Measurements from ENCODE around the gene TNNT2. TPM values are rescaled to one million over a fixed set of nuclear protein-coding genes. Genes with fewer than 3 reads are reported as not detected.

The TNNT2 gene
- total and polyA plus RNA-seq, 4 donors: 0.17 to 0.28 (median 0.25) TPM; not detected in 1

DNA sequence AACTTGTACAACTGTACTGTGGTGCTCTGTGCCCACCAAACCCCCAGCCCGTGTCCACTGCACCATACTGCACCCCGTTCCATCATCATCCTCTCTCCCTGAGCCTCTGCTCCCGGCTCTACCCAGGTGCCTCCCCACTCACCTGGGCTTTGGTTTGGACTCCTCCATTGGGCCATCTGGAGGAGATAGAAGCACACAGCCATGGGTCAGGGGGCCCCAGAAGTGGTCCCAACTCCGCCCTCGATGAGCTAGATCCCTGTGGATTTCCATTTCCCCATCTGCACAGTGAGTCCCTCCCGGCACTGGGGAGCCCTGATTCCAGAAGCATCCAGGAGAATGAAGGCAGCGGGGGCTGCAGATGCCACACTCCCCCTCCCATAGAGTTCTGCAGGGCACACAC lies 10.8 kb downstream of the TNNT2 start:
- no peak for DNase-seq (ENCODE audit: low spot score)
- no peaks in the 10 kb centered on the region for H3K9me3 ChIP-seq (ENCODE audit: control insufficient read depth in 4 of 4, low read length in 3 of 4)
- no peak for TF ChIP-seq RXRA (IDR thresholded peaks at IDR 0.05)
- TF ChIP-seq EGR1 (IDR thresholded peaks at IDR 0.05; ENCODE audit: low read depth in 2 of 2): no peak
- TF ChIP-seq, protein P1, sequence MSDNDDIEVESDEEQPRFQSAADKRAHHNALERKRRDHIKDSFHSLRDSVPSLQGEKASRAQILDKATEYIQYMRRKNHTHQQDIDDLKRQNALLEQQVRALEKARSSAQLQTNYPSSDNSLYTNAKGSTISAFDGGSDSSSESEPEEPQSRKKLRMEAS (IDR thresholded peaks at IDR 0.05): no peak
- no peak for TF ChIP-seq FOXA2 (IDR thresholded peaks at IDR 0.05)
- no peak for TF ChIP-seq GABPA (IDR thresholded peaks at IDR 0.05 in 1 of 2, conservative IDR thresholded peaks at IDR 0.05 in 1 of 2)
- TF ChIP-seq TAF1 (conservative IDR thresholded peaks at IDR 0.05): no peak
- TF ChIP-seq HNF4G (IDR thresholded peaks at IDR 0.05): no peak
- TF ChIP-seq RAD21 (IDR thresholded peaks at IDR 0.05): no peak
- TF ChIP-seq, protein P2, sequence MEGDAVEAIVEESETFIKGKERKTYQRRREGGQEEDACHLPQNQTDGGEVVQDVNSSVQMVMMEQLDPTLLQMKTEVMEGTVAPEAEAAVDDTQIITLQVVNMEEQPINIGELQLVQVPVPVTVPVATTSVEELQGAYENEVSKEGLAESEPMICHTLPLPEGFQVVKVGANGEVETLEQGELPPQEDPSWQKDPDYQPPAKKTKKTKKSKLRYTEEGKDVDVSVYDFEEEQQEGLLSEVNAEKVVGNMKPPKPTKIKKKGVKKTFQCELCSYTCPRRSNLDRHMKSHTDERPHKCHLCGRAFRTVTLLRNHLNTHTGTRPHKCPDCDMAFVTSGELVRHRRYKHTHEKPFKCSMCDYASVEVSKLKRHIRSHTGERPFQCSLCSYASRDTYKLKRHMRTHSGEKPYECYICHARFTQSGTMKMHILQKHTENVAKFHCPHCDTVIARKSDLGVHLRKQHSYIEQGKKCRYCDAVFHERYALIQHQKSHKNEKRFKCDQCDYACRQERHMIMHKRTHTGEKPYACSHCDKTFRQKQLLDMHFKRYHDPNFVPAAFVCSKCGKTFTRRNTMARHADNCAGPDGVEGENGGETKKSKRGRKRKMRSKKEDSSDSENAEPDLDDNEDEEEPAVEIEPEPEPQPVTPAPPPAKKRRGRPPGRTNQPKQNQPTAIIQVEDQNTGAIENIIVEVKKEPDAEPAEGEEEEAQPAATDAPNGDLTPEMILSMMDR (IDR thresholded peaks at IDR 0.05; ENCODE audit: low read depth, low read length, missing input control): no peak
- no peak for TF ChIP-seq HNF4A (conservative IDR thresholded peaks at IDR 0.05)
- TF ChIP-seq SP1 (IDR thresholded peaks at IDR 0.05): no peak
- no peak for TF ChIP-seq JUND (IDR thresholded peaks at IDR 0.05)
- WGBS: 77% methylated on average over 7 of the region's 7 CpGs
- no peaks in the 10 kb centered on the region for H3K4me1 ChIP-seq (ENCODE audit: control insufficient read depth in 4 of 4, insufficient read depth in 4 of 4, low read length in 3 of 4)
- H3K36me3 ChIP-seq (ENCODE audit: control insufficient read depth in 4 of 4, insufficient read depth in 3 of 4, low read depth in 1 of 4, low read length in 3 of 4): no peaks in the 10 kb centered on the region
- no peak overlapping the region for H3K4me3 ChIP-seq (ENCODE audit: low read depth in 1 of 3, low read length in 3 of 3)
- no peak overlapping the region for H3K27ac ChIP-seq (ENCODE audit: low read depth in 1 of 2, low read length in 2 of 2)
- no peak overlapping the region for H3K9ac ChIP-seq (ENCODE audit: low read depth in 1 of 2, low read length in 2 of 2)
- H3K27me3 ChIP-seq (ENCODE audit: control insufficient read depth in 4 of 4, insufficient read depth in 4 of 4, low read length in 3 of 4): no peaks in the 10 kb centered on the region

DNA sequence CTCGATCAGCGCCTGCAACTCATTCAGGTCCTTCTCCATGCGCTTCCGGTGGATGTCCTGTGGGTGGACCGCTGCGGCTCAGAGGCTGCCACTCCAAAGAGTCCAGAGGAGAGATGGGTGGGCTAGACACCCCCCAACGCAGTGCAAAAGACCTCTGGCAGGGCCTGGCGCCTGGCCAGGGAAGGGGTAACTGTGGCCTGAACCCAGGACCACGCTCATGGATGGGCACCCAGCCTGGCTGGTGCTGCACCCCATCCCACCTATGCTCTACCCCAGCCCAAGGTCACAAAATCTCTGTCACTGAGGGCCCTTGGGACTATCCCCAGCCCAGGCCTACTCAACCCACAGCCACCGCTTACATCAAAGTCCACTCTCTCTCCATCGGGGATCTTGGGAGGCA lies 12.2 kb downstream of the TNNT2 start:
- Histone ChIP-seq H3K9ac (ENCODE audit: low read depth in 1 of 2, low read length in 2 of 2) (no peak overlapping the region), H3K27ac (ENCODE audit: low read depth in 1 of 2, low read length in 2 of 2) (no peak overlapping the region), H3K4me3 (ENCODE audit: low read depth in 1 of 3, low read length in 3 of 3) (no peak overlapping the region), H3K9me3 (ENCODE audit: control insufficient read depth in 4 of 4, low read length in 3 of 4) (no peaks in the 10 kb centered on the region), H3K4me1 (ENCODE audit: control insufficient read depth in 4 of 4, insufficient read depth in 4 of 4, low read length in 3 of 4) (no peaks in the 10 kb centered on the region), H3K36me3 (ENCODE audit: control insufficient read depth in 4 of 4, insufficient read depth in 3 of 4, low read depth in 1 of 4, low read length in 3 of 4) (no peaks in the 10 kb centered on the region), H3K27me3 (ENCODE audit: control insufficient read depth in 4 of 4, insufficient read depth in 4 of 4, low read length in 3 of 4) (no peaks in the 10 kb centered on the region)
- no peak for DNase-seq (ENCODE audit: low spot score)
- 82% methylated on average over 11 of the region's 11 CpGs for WGBS
- TF ChIP-seq, protein P1 (IDR thresholded peaks at IDR 0.05): no peak
- no peak for TF ChIP-seq RAD21 (IDR thresholded peaks at IDR 0.05)
- TF ChIP-seq EGR1 (IDR thresholded peaks at IDR 0.05; ENCODE audit: low read depth in 2 of 2): no peak
- TF ChIP-seq, protein P2 (IDR thresholded peaks at IDR 0.05; ENCODE audit: low read depth, low read length, missing input control): no peak
- no peak for TF ChIP-seq YY1 (IDR thresholded peaks at IDR 0.05)
- no peak for TF ChIP-seq TAF1 (conservative IDR thresholded peaks at IDR 0.05)

DNA sequence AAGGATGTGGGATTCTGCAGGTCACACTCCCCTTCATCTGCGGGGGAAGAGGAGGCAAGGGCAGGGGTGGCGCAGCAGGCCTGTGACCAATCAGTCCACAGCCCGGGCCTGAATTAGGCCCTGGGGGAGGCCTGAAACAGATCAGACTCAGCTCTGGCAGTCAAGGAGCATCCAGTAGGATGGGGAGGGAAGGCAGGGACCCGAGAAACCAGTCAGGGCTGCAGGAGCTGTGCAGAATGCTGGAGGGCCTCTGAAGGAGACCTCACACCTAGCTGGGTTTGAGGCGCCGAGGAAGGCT lies 12.7 kb downstream of the TNNT2 start:
- no peak for TF ChIP-seq SP1 (IDR thresholded peaks at IDR 0.05)
- H3K4me3 ChIP-seq (ENCODE audit: low read depth in 1 of 3, low read length in 3 of 3): no peak overlapping the region
- no peaks in the 10 kb centered on the region for H3K36me3 ChIP-seq (ENCODE audit: control insufficient read depth in 4 of 4, insufficient read depth in 3 of 4, low read depth in 1 of 4, low read length in 3 of 4)
- H3K9me3 ChIP-seq (ENCODE audit: control insufficient read depth in 4 of 4, low read length in 3 of 4): no peaks in the 10 kb centered on the region
- no peak overlapping the region for H3K27ac ChIP-seq (ENCODE audit: low read depth in 1 of 2, low read length in 2 of 2)
- no peaks in the 10 kb centered on the region for H3K4me1 ChIP-seq (ENCODE audit: control insufficient read depth in 4 of 4, insufficient read depth in 4 of 4, low read length in 3 of 4)
- 90% methylated on average over 6 of the region's 6 CpGs for WGBS
- DNase-seq (ENCODE audit: low spot score): no peak
- no peaks in the 10 kb centered on the region for H3K27me3 ChIP-seq (ENCODE audit: control insufficient read depth in 4 of 4, insufficient read depth in 4 of 4, low read length in 3 of 4)
- no peak overlapping the region for H3K9ac ChIP-seq (ENCODE audit: low read depth in 1 of 2, low read length in 2 of 2)
